HepG2 (cell line): ENCODE data around the gene RASGRF1. TPM values are rescaled to one million over a fixed set of nuclear protein-coding genes. Genes with fewer than 3 reads are reported as not detected.

Experiments used
- ATAC-seq: fragments of 200-7000 bp; cut with Tn5 transposase; 3 replicates; pipeline ENCODE4 v1.9.1; 2020; ENCODE audit warnings: mild to moderate bottlenecking, moderate library complexity
- BruUV-seq: library from RNA; stranded (reverse); fragments of 400-500 nt; replicated peaks from 2 replicates; lab custom pipeline; 2021; lab: Mats Ljungman, UMichigan
- CTCF ChIA-PET: fragments of 300-600 bp; formaldehyde crosslinking; extraction: SDS; loops from one replicate; lab custom pipeline; 2021; ENCODE audit warnings: low total read pairs, inconsistent platforms, low intra/inter-chr PET ratio; lab: Yijun Ruan, JAX
- POLR2A ChIA-PET: fragments of 350-600 bp; sonication (Branson Sonifier 250); formaldehyde crosslinking; loops from one replicate; lab custom pipeline; 2020; ENCODE audit warnings: antibody characterized with exemption, inconsistent platforms; lab: Yijun Ruan, JAX
- DNase-seq: peaks from one replicate; pipeline ENCODE4 v3.0.0-alpha.2; 2015; ENCODE audit warnings: low spot score
- FAIRE-seq: peaks from 3 replicates; lab custom pipeline; 2011; peaks lifted over from hg19 to GRCh38; lab: Jason Lieb, UNC
- H2AFZ ChIP-seq: one replicate; pipeline ENCODE4 v1.6.1; 2011; ENCODE audit warnings: low read length, inconsistent platforms
- H3K27ac ChIP-seq: fragments of 300-600 bp; 3 replicates; pipeline ENCODE4 v1.8.0; 2011; ENCODE audit warnings: mixed run types, mild to moderate bottlenecking, mixed read lengths, low read length, inconsistent platforms; ENCODE audit not compliant: insufficient read depth; ENCODE audit errors: extremely low read length
- H3K27me3 ChIP-seq, 2 experiments: fragments of 200-600 bp in 1 of 2; 2 replicates in 1 of 2; 3 replicates in 1 of 2; pipeline versions ENCODE4 v1.6.0 to v1.8.0; 2011; ENCODE audit warnings: low read length in 2 of 2, mild to moderate bottlenecking in 2 of 2, moderate library complexity in 2 of 2, inconsistent platforms in 1 of 2; ENCODE audit not compliant: insufficient read depth in 2 of 2, control insufficient read depth in 1 of 2
- H3K36me3 ChIP-seq, 2 experiments: fragments of 200-600 bp in 1 of 2; replicated peaks in 1 of 2; 2 replicates in 1 of 2; 3 replicates in 1 of 2; pipeline versions ENCODE4 v1.5.1 to v1.8.0; 2011; ENCODE audit warnings: low read length in 2 of 2, inconsistent platforms in 1 of 2; ENCODE audit not compliant: insufficient read depth in 2 of 2, control insufficient read depth in 1 of 2
- H3K4me1 ChIP-seq: 2 replicates; pipeline ENCODE4 v1.5.1; 2012; ENCODE audit warnings: low read length, inconsistent platforms; ENCODE audit not compliant: insufficient read depth
- H3K4me2 ChIP-seq: 2 replicates; pipeline ENCODE4 v1.6.0; 2011; ENCODE audit warnings: low read depth, low read length, inconsistent platforms
- H3K4me3 ChIP-seq, 3 experiments: fragments of 200-600 bp in 1 of 3; sonication (generic), shearing (Covaris generic) in 1 of 3; replicated peaks in 1 of 3; 2 replicates each; pipeline ENCODE4 v1.5.1; 2011 to 2016; ENCODE audit warnings: low read length in 3 of 3, inconsistent platforms in 2 of 3, low read depth in 2 of 3, mild to moderate bottlenecking in 2 of 3, control low read depth in 1 of 3, mixed read lengths in 1 of 3; ENCODE audit not compliant: insufficient read depth in 1 of 3
- H3K79me2 ChIP-seq: one replicate; pipeline ENCODE4 v1.6.1; 2011; ENCODE audit warnings: low read length, inconsistent platforms; ENCODE audit not compliant: insufficient read depth
- H3K9ac ChIP-seq: 2 replicates; pipeline ENCODE4 v1.6.0; 2011; ENCODE audit warnings: mild to moderate bottlenecking, low read depth, low read length, inconsistent platforms; ENCODE audit not compliant: insufficient read depth
- H3K9me3 ChIP-seq: 2 replicates; pipeline ENCODE4 v1.5.1; 2012; ENCODE audit warnings: mild to moderate bottlenecking, low read length
- H4K20me1 ChIP-seq: 2 replicates; pipeline ENCODE4 v1.6.0; 2011; ENCODE audit warnings: inconsistent platforms, mild to moderate bottlenecking, low read length, moderate library complexity; ENCODE audit not compliant: insufficient read depth
- HNF4A ChIP-seq: sonication (generic); formaldehyde crosslinking; IDR thresholded peaks from 2 replicates; pipeline ENCODE4 v1.4.0; 2020; ENCODE audit warnings: missing genetic modification reagents
- MBNL3 ChIP-seq: fragments of 250-450 bp; sonication (Bioruptor Pico); conservative IDR thresholded peaks from 2 replicates; pipeline ENCODE4 v1.8.0; 2022; ENCODE audit warnings: mild to moderate bottlenecking, inconsistent platforms
- NFE2L1 ChIP-seq: sonication (generic); formaldehyde crosslinking; IDR thresholded peaks from 2 replicates; pipeline ENCODE4 v1.4.0; 2020; ENCODE audit warnings: missing genetic modification reagents, mild to moderate bottlenecking, borderline replicate concordance
- PRDM10 ChIP-seq: sonication (generic); formaldehyde crosslinking; IDR thresholded peaks from 2 replicates; pipeline ENCODE4 v1.4.0; 2020; ENCODE audit warnings: low read depth, missing genetic modification reagents
- RORA ChIP-seq: sonication (generic); formaldehyde crosslinking; IDR thresholded peaks from 2 replicates; pipeline ENCODE4 v1.5.0; 2020; ENCODE audit warnings: mild to moderate bottlenecking, missing genetic modification reagents, moderate library complexity
- SMAD3 ChIP-seq: sonication (generic); formaldehyde crosslinking; IDR thresholded peaks from 2 replicates; pipeline ENCODE4 v1.4.0; 2020; ENCODE audit warnings: missing genetic modification reagents
- TFDP1 ChIP-seq: IDR thresholded peaks from 2 replicates; pipeline ENCODE4 v1.6.1; 2016; ENCODE audit warnings: missing compliant biosample characterization, missing genetic modification reagents, borderline replicate concordance
- ZNF251 ChIP-seq: sonication (generic); formaldehyde crosslinking; IDR thresholded peaks from 2 replicates; pipeline ENCODE4 v1.9.0; 2021; ENCODE audit warnings: mild to moderate bottlenecking, missing genetic modification reagents
- ZNF33A ChIP-seq: sonication (generic); formaldehyde crosslinking; IDR thresholded peaks from 2 replicates; pipeline ENCODE4 v1.5.1; 2020; ENCODE audit warnings: missing genetic modification reagents, mild to moderate bottlenecking, moderate library complexity, borderline replicate concordance
- ZNF891 ChIP-seq: sonication (generic); formaldehyde crosslinking; IDR thresholded peaks from 2 replicates; pipeline ENCODE4 v1.5.0; 2020; ENCODE audit warnings: mild to moderate bottlenecking, missing genetic modification reagents
- WGBS: methylation state at CpG from one replicate; pipeline ENCODE4 v1.1.6; 2017; ENCODE audit warnings: low lambda C conversion rate; 5-methylcytosine and 5-hydroxymethylcytosine counted together
- in situ Hi-C: cut with HindIII; loops from 2 replicates; pipeline ENCODE4 v1.10.0; 2017; ENCODE audit warnings: low pct_unique_long_range_greater_than_20kb; ENCODE audit not compliant: extremely low pct_ligation_motif_present
- intact Hi-C: fragments of 100-400 bp; cut with micrococcal nuclease; formaldehyde crosslinking; loops from one replicate; pipeline ENCODE4 v1.10.0; 2022; ENCODE audit not compliant: unreplicated experiment
- polyA plus RNA-seq, 8 experiments: library from polyadenylated mRNA; depleted of rRNA in 3 of 8; stranded (reverse) in 7 of 8; unstranded in 1 of 8; fragments of >200 nt; fragmentation: Illumina TruSeq in 4 of 8; extraction: Trizol in 4 of 8; gene quantifications; 2 replicates each; pipeline versions ENCODE4 v1.2.1 to v1.2.3, GENCODE V29; 2011 to 2016; ENCODE audit warnings: low read depth in 4 of 8, missing spikeins in 1 of 8, mixed read lengths in 1 of 8; ENCODE audit not compliant: insufficient read depth in 1 of 8
- total RNA-seq, 5 experiments: library from RNA; depleted of rRNA; stranded (reverse); fragments of >200 nt; fragmentation: Illumina TruSeq; extraction: Trizol; gene quantifications; 2 replicates each; pipeline ENCODE4 v1.2.3, GENCODE V29; 2016; ENCODE audit warnings: low read depth in 1 of 5

Gene RASGRF1
- total and polyA plus RNA-seq, 2 of the 13 experiments (the other 11 are each of a cell fraction or from before 2014, with no cell fraction given): 0.55 to 3.0 TPM

GRCh38 chr15:79121571-79121970 is 31.0 kb upstream of the RASGRF1 start:
- intact Hi-C loops: no loop called here

More at GRCh38 chr15:79121571-79121970, 31.0 kb upstream of the RASGRF1 start:
- no peak for DNase-seq
- in situ Hi-C loops: no loop called here
- H3K9me3 ChIP-seq: no peaks in the 10 kb centered on the region
- no TSS peak for BruUV-seq
- H3K36me3 ChIP-seq: no peaks in the 10 kb centered on the region
- no peak overlapping the region for H3K4me2 ChIP-seq
- H3K27me3 ChIP-seq: no peaks in the 10 kb centered on the region; a peak in 1 of 5 replicates
- H3K79me2 ChIP-seq: no peaks in the 10 kb centered on the region
- no peak overlapping the region for H3K4me3 ChIP-seq
- CTCF ChIA-PET: no interaction called here
- no peak overlapping the region for H3K27ac ChIP-seq
- no peaks in the 10 kb centered on the region for H3K4me1 ChIP-seq
- no peak overlapping the region for H2AFZ ChIP-seq
- WGBS: 10% methylated on average over 7 of the region's 7 CpGs
- TF ChIP-seq TFDP1 (no peak), SMAD3 (CRISPR knock-in tag) (no peak), PRDM10 (CRISPR knock-in tag) (no peak), ZNF891 (CRISPR knock-in tag) (no peak), ZNF33A (no peak), MBNL3 (CRISPR knock-in tag) (no peak), RORA (CRISPR knock-in tag) (no peak), NFE2L1 (CRISPR knock-in tag) (no peak), ZNF251 (CRISPR knock-in tag) (no peak), HNF4A (no peak)
- ATAC-seq: no peak
- POLR2A ChIA-PET: no interaction called here
- no peak for FAIRE-seq
- H3K9ac ChIP-seq: no peak overlapping the region
- no peaks in the 10 kb centered on the region for H4K20me1 ChIP-seq
